HepG2 (cell line): ENCODE data around the gene WTAP. TPM values are rescaled to one million over a fixed set of nuclear protein-coding genes. Genes with fewer than 3 reads are reported as not detected.
A peak's percentile ranks its signal among the peaks of the same experiment; 100 is the strongest.

Experiments used
- CREB1 ChIP-seq, 2 experiments: fragments of 450-650 bp in 1 of 2; IDR thresholded peaks; 2 replicates each; pipeline ENCODE4 v1.6.1; 2016 to 2017; ENCODE audit warnings: control low read depth in 1 of 2, mild to moderate bottlenecking in 1 of 2, missing compliant biosample characterization in 1 of 2, missing genetic modification characterization in 1 of 2
- FOXP1 ChIP-seq, 2 experiments: fragments of 450-650 bp in 1 of 2; IDR thresholded peaks; 2 replicates each; pipeline ENCODE4 v1.6.1; 2017 to 2018; ENCODE audit warnings: antibody characterized with exemption in 1 of 2
- JARID2 ChIP-seq: sonication (generic); formaldehyde crosslinking; IDR thresholded peaks from 2 replicates; pipeline ENCODE4 v1.8.1; 2023; ENCODE audit warnings: missing genetic modification reagents, inconsistent platforms; ENCODE audit not compliant: insufficient replicate concordance
- KLF11 ChIP-seq: IDR thresholded peaks from 2 replicates; pipeline ENCODE4 v1.6.1; 2016; ENCODE audit warnings: missing compliant biosample characterization
- MEIS2 ChIP-seq: sonication (generic); formaldehyde crosslinking; IDR thresholded peaks from 2 replicates; pipeline ENCODE4 v1.9.0; 2021; ENCODE audit warnings: mild to moderate bottlenecking, missing genetic modification reagents
- NPAS2 ChIP-seq: sonication (generic); formaldehyde crosslinking; IDR thresholded peaks from 2 replicates; pipeline ENCODE4 v1.8.0; 2022; ENCODE audit warnings: mild to moderate bottlenecking, missing genetic modification reagents, borderline replicate concordance
- NR2F1 ChIP-seq, 2 experiments: fragments of 450-650 bp in 1 of 2; formaldehyde crosslinking in 1 of 2; IDR thresholded peaks; 2 replicates each; pipeline versions ENCODE4 v1.5.0 to v1.6.1; 2016 to 2020; ENCODE audit warnings: mild to moderate bottlenecking in 1 of 2, missing compliant biosample characterization in 1 of 2, missing genetic modification reagents in 1 of 2, moderate library complexity in 1 of 2
- PHF21A ChIP-seq: sonication (generic); formaldehyde crosslinking; IDR thresholded peaks from 2 replicates; pipeline ENCODE4 v1.5.0; 2020; ENCODE audit warnings: mild to moderate bottlenecking, missing genetic modification reagents
- SNAPC2 ChIP-seq: sonication (generic); formaldehyde crosslinking; IDR thresholded peaks from 2 replicates; pipeline ENCODE4 v1.8.1; 2022; ENCODE audit warnings: mild to moderate bottlenecking, missing genetic modification reagents
- WIZ ChIP-seq: sonication (generic); formaldehyde crosslinking; IDR thresholded peaks from 2 replicates; pipeline ENCODE4 v1.5.1; 2020; ENCODE audit warnings: mild to moderate bottlenecking, missing genetic modification reagents
- ZNF205 ChIP-seq: IDR thresholded peaks from 2 replicates; pipeline ENCODE4 v1.6.1; 2018; ENCODE audit warnings: missing biosample characterization, missing genetic modification reagents
- ZNF224 ChIP-seq: sonication (generic); formaldehyde crosslinking; IDR thresholded peaks from 2 replicates; pipeline ENCODE4 v1.5.0; 2020; ENCODE audit warnings: mild to moderate bottlenecking, missing genetic modification reagents
- ZNF253 ChIP-seq: sonication (generic); formaldehyde crosslinking; IDR thresholded peaks from 2 replicates; pipeline ENCODE4 v1.8.0; 2022; ENCODE audit warnings: mild to moderate bottlenecking, missing genetic modification reagents, borderline replicate concordance
- ZNF263 ChIP-seq: sonication (generic); formaldehyde crosslinking; IDR thresholded peaks from 2 replicates; pipeline ENCODE4 v1.4.0; 2020; ENCODE audit warnings: missing genetic modification reagents
- ZNF446 ChIP-seq: sonication (generic); formaldehyde crosslinking; IDR thresholded peaks from 2 replicates; pipeline ENCODE4 v1.5.0; 2020; ENCODE audit warnings: mild to moderate bottlenecking, missing genetic modification reagents
- ZNF547 ChIP-seq: sonication (generic); formaldehyde crosslinking; IDR thresholded peaks from 2 replicates; pipeline ENCODE4 v1.5.1; 2020; ENCODE audit warnings: mild to moderate bottlenecking, missing genetic modification reagents
- ZNF713 ChIP-seq: sonication (generic); formaldehyde crosslinking; IDR thresholded peaks from 2 replicates; pipeline ENCODE4 v1.4.0; 2020; ENCODE audit warnings: mild to moderate bottlenecking, missing genetic modification reagents
- polyA plus RNA-seq, 8 experiments: library from polyadenylated mRNA; depleted of rRNA in 3 of 8; stranded (reverse) in 7 of 8; unstranded in 1 of 8; fragments of >200 nt; fragmentation: Illumina TruSeq in 4 of 8; extraction: Trizol in 4 of 8; gene quantifications; 2 replicates each; pipeline versions ENCODE4 v1.2.1 to v1.2.3, GENCODE V29; 2011 to 2016; ENCODE audit warnings: low read depth in 4 of 8, missing spikeins in 1 of 8, mixed read lengths in 1 of 8; ENCODE audit not compliant: insufficient read depth in 1 of 8
- total RNA-seq, 5 experiments: library from RNA; depleted of rRNA; stranded (reverse); fragments of >200 nt; fragmentation: Illumina TruSeq; extraction: Trizol; gene quantifications; 2 replicates each; pipeline ENCODE4 v1.2.3, GENCODE V29; 2016; ENCODE audit warnings: low read depth in 1 of 5
- TF ChIP-seq, protein P1 (sequence below): sonication (generic); formaldehyde crosslinking; IDR thresholded peaks from 2 replicates; pipeline ENCODE4 v1.5.0; 2020; ENCODE audit warnings: missing genetic modification reagents, mild to moderate bottlenecking, borderline replicate concordance
- TF ChIP-seq, protein P2 (sequence below): sonication (generic); formaldehyde crosslinking; IDR thresholded peaks from 2 replicates; pipeline ENCODE4 v1.4.0; 2020; ENCODE audit warnings: missing genetic modification reagents
- TF ChIP-seq, protein P3 (sequence below): sonication (generic); formaldehyde crosslinking; IDR thresholded peaks from 2 replicates; pipeline ENCODE4 v1.4.0; 2020; ENCODE audit warnings: missing genetic modification reagents
- TF ChIP-seq, protein P4 (sequence below): sonication (generic); formaldehyde crosslinking; IDR thresholded peaks from 2 replicates; pipeline ENCODE4 v1.8.1; 2022; ENCODE audit warnings: mild to moderate bottlenecking, missing genetic modification reagents

Gene WTAP
- total and polyA plus RNA-seq, 2 of the 13 experiments (the other 11 are each of a cell fraction or from before 2014, with no cell fraction given), result 31.6 to 167 TPM

DNA sequence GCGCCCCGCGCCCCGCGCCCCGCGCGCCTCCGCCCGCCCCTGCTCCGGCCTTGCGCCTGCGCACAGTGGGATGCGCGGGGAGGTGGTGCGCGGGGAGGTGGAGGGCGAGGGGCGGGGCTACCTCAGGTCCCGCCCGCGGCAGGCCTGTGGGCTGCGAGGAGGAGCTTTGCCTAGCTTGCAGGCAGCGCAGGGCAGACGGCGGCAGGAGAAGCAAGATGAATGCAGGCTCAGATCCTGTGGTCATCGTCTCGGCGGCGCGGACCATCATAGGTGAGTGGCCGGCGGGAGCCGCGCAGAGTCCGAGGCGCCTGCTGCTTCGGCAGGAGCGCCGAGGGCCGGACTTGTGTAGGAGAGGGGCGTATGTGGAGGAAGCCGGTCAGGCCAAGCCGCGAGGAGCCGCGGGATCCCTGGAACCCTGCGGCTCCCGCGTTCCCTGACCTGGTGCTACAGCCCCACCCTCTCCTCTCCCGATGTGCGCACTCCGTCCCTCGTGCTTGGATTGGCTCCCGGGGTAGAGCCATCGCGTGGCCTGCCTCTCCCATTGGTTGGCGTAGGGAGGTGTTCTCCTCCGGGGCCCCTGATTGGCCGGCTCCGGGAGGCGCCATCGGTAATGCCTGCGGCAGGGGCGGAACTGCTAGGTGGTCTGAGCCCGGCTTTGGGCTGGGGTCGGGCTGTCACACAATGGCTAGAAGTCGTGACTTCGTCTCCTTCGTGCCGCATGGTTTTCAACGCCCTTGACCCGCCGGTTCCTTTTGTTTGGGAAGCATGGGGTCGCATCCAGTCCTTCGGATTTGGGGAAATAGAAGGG lies 34.8 kb downstream of the WTAP start, which contains the start of gene ACAT2 (continued):
- TF ChIP-seq ZNF446 (no peak), ZNF205 (CRISPR knock-in tag) (no peak; the same call in 1 of the 2 replicates), JARID2 (CRISPR knock-in tag) (peak; percentile 62), CREB1 (IDR thresholded peaks at IDR 0.05) (peak; percentile 89), CREB1 (CRISPR knock-in tag; IDR thresholded peaks at IDR 0.05) (peak; percentile 95), ZNF263 (CRISPR knock-in tag) (peak; percentile 67), NR2F1 (CRISPR knock-in tag; IDR thresholded peaks at IDR 0.05) (no peak), KLF11 (CRISPR knock-in tag) (peak; percentile 99), FOXP1 (IDR thresholded peaks at IDR 0.05) (no peak), FOXP1 (CRISPR knock-in tag; IDR thresholded peaks at IDR 0.05) (no peak), ZNF547 (peak; percentile 82), MEIS2 (no peak), ZNF253 (CRISPR knock-in tag) (no peak), ZNF224 (CRISPR knock-in tag) (no peak; the same call in 1 of the 2 replicates), NPAS2 (CRISPR knock-in tag) (no peak), ZNF713 (CRISPR knock-in tag) (no peak), PHF21A (CRISPR knock-in tag) (peak; percentile 95), SNAPC2 (CRISPR knock-in tag) (peak; percentile 62; the same call in 1 of the 2 replicates), WIZ (CRISPR knock-in tag) (no peak; the same call in none of the 2 replicates)
- TF ChIP-seq, protein P1, sequence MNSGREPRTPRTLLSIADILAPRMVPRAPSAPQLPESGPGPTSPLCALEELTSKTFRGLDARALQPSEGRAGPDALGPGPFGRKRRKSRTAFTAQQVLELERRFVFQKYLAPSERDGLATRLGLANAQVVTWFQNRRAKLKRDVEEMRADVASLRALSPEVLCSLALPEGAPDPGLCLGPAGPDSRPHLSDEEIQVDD, result no peak
- TF ChIP-seq, protein P2, sequence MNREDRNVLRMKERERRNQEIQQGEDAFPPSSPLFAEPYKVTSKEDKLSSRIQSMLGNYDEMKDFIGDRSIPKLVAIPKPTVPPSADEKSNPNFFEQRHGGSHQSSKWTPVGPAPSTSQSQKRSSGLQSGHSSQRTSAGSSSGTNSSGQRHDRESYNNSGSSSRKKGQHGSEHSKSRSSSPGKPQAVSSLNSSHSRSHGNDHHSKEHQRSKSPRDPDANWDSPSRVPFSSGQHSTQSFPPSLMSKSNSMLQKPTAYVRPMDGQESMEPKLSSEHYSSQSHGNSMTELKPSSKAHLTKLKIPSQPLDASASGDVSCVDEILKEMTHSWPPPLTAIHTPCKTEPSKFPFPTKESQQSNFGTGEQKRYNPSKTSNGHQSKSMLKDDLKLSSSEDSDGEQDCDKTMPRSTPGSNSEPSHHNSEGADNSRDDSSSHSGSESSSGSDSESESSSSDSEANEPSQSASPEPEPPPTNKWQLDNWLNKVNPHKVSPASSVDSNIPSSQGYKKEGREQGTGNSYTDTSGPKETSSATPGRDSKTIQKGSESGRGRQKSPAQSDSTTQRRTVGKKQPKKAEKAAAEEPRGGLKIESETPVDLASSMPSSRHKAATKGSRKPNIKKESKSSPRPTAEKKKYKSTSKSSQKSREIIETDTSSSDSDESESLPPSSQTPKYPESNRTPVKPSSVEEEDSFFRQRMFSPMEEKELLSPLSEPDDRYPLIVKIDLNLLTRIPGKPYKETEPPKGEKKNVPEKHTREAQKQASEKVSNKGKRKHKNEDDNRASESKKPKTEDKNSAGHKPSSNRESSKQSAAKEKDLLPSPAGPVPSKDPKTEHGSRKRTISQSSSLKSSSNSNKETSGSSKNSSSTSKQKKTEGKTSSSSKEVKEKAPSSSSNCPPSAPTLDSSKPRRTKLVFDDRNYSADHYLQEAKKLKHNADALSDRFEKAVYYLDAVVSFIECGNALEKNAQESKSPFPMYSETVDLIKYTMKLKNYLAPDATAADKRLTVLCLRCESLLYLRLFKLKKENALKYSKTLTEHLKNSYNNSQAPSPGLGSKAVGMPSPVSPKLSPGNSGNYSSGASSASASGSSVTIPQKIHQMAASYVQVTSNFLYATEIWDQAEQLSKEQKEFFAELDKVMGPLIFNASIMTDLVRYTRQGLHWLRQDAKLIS (CRISPR knock-in tag), result peak; percentile 85; the same call in 1 of the 2 replicates
- TF ChIP-seq, protein P3, sequence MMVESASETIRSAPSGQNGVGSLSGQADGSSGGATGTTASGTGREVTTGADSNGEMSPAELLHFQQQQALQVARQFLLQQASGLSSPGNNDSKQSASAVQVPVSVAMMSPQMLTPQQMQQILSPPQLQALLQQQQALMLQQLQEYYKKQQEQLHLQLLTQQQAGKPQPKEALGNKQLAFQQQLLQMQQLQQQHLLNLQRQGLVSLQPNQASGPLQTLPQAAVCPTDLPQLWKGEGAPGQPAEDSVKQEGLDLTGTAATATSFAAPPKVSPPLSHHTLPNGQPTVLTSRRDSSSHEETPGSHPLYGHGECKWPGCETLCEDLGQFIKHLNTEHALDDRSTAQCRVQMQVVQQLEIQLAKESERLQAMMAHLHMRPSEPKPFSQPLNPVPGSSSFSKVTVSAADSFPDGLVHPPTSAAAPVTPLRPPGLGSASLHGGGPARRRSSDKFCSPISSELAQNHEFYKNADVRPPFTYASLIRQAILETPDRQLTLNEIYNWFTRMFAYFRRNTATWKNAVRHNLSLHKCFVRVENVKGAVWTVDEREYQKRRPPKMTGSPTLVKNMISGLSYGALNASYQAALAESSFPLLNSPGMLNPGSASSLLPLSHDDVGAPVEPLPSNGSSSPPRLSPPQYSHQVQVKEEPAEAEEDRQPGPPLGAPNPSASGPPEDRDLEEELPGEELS, result peak; percentile 57
- TF ChIP-seq, protein P4, sequence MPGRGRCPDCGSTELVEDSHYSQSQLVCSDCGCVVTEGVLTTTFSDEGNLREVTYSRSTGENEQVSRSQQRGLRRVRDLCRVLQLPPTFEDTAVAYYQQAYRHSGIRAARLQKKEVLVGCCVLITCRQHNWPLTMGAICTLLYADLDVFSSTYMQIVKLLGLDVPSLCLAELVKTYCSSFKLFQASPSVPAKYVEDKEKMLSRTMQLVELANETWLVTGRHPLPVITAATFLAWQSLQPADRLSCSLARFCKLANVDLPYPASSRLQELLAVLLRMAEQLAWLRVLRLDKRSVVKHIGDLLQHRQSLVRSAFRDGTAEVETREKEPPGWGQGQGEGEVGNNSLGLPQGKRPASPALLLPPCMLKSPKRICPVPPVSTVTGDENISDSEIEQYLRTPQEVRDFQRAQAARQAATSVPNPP (CRISPR knock-in tag), result peak; percentile 80; the same call in 1 of the 2 replicates
